Naive thymus-derived CD4-positive, alpha-beta T cell (primary cell): ENCODE results near the gene GABRR1. TPM values are rescaled to one million over a fixed set of nuclear protein-coding genes. Genes with fewer than 3 reads are reported as not detected.
"Not testable (repeated sequence)": the region's sequence is repeated elsewhere in the genome, so short reads cannot be mapped to it uniquely, and the experiment has no call there.

Experiments
- ATAC-seq: fragments of 150-1000 bp; cut with Tn5 transposase; 2 replicates; pipeline ENCODE4 v1.10.0; 2021; ENCODE audit warnings: mild to moderate bottlenecking, moderate library complexity
- CTCF ChIA-PET: fragments of 350-600 bp; sonication (Branson Sonifier 250); formaldehyde crosslinking; loops from one replicate; lab custom pipeline; 2021; ENCODE audit warnings: antibody characterized with exemption; lab: Charles Lee
- POLR2A ChIA-PET: fragments of 350-600 bp; sonication (Branson Sonifier 250); formaldehyde crosslinking; loops from one replicate; lab custom pipeline; 2021; ENCODE audit warnings: antibody characterized with exemption, inconsistent platforms; lab: Charles Lee
- DNase-seq, 9 donors: peaks; one replicate each; pipeline versions ENCODE4 v3.0.0 to v3.0.0-alpha.2; 2020 to 2022; ENCODE audit warnings: mixed read lengths in 1 of 9
- H3K27ac ChIP-seq: one replicate; pipeline ENCODE4 v1.7.0; 2013; ENCODE audit warnings: mild to moderate bottlenecking, low read depth, low read length, moderate library complexity
- H3K27me3 ChIP-seq, 2 donors: one replicate each; pipeline ENCODE4 v1.7.0; 2013; ENCODE audit warnings: low read length in 2 of 2, mild to moderate bottlenecking in 2 of 2, moderate library complexity in 2 of 2; ENCODE audit not compliant: control insufficient read depth in 2 of 2, insufficient read depth in 2 of 2
- H3K36me3 ChIP-seq, 3 experiments: 1 replicate in 2 of 3; 2 replicates in 1 of 3; pipeline ENCODE4 v1.7.0; 2013; ENCODE audit warnings: low read length in 3 of 3, mild to moderate bottlenecking in 3 of 3, moderate library complexity in 1 of 3; ENCODE audit not compliant: insufficient read depth in 3 of 3, control insufficient read depth in 2 of 3
- H3K4me1 ChIP-seq, 2 donors: one replicate each; pipeline ENCODE4 v1.7.0; 2013; ENCODE audit warnings: low read length in 2 of 2, mild to moderate bottlenecking in 2 of 2, moderate library complexity in 1 of 2; ENCODE audit not compliant: control insufficient read depth in 2 of 2, insufficient read depth in 2 of 2
- H3K4me3 ChIP-seq: 2 replicates; pipeline ENCODE4 v1.7.0; 2013; ENCODE audit warnings: mild to moderate bottlenecking, low read length
- H3K9me3 ChIP-seq, 3 experiments: 1 replicate in 2 of 3; 2 replicates in 1 of 3; pipeline ENCODE4 v1.7.0; 2013; ENCODE audit warnings: low read length in 3 of 3; ENCODE audit not compliant: control insufficient read depth in 2 of 3
- H3K27ac Mint-ChIP-seq, 9 donors: one replicate each; pipeline ENCODE4 v1.8.0; 2020 to 2022; ENCODE audit warnings: mixed read lengths in 9 of 9, mild to moderate bottlenecking in 8 of 9, moderate library complexity in 5 of 9, inconsistent platforms in 2 of 9
- H3K27me3 Mint-ChIP-seq, 5 donors: one replicate each; pipeline ENCODE4 v1.8.0; 2021 to 2022; ENCODE audit warnings: mixed read lengths in 5 of 5, mild to moderate bottlenecking in 1 of 5
- H3K36me3 Mint-ChIP-seq, 5 donors: one replicate each; pipeline ENCODE4 v1.8.0; 2020 to 2022; ENCODE audit warnings: mixed read lengths in 5 of 5, mild to moderate bottlenecking in 3 of 5, inconsistent platforms in 1 of 5
- H3K4me1 Mint-ChIP-seq, 7 donors: one replicate each; pipeline ENCODE4 v1.8.0; 2020 to 2022; ENCODE audit warnings: mixed read lengths in 7 of 7, mild to moderate bottlenecking in 3 of 7, inconsistent platforms in 1 of 7
- H3K4me3 Mint-ChIP-seq, 10 donors: one replicate each; pipeline ENCODE4 v1.8.0; 2020 to 2022; ENCODE audit warnings: mild to moderate bottlenecking in 10 of 10, mixed read lengths in 10 of 10, moderate library complexity in 6 of 10, inconsistent platforms in 2 of 10
- H3K9me3 Mint-ChIP-seq, 11 donors: one replicate each; pipeline ENCODE4 v1.8.0; 2020 to 2022; ENCODE audit warnings: mixed read lengths in 11 of 11, mild to moderate bottlenecking in 4 of 11, inconsistent platforms in 1 of 11, moderate library complexity in 1 of 11
- intact Hi-C, 2 donors: fragments of 100-400 bp; cut with micrococcal nuclease; formaldehyde crosslinking; loops; one replicate each; pipeline ENCODE4 v1.15.1; 2023
- polyA plus RNA-seq, 2 donors: library from polyadenylated mRNA; unstranded; fragments of 300-500 nt; fragmentation: Illumina TruSeq; gene quantifications; one replicate each; pipeline ENCODE4 v1.2.3, GENCODE V29; 2021
- total RNA-seq, 6 experiments: library from RNA in 5 of 6; stranded (reverse) in 5 of 6; gene quantifications; 1 replicate in 5 of 6; 2 replicates in 1 of 6; pipeline ENCODE4 v1.2.3 and lab custom pipeline; 2021 to 2026

Gene GABRR1
- total and polyA plus RNA-seq, 7 experiments from 2014 or later, result not detected

- Mint-ChIP-seq H3K4me3 (no peak overlapping the region), H3K36me3 (peaks cover 0 to 5% (median 0%) of the 10 kb centered on the region in 5 donors), H3K27me3 (no peaks in the 10 kb centered on the region), H3K9me3 (no peaks in the 10 kb centered on the region), H3K27ac (no peak overlapping the region), H3K4me1 (peaks cover 0 to 2% (median 0%) of the 10 kb centered on the region in 7 donors)
- intact Hi-C loops, result no loop called here
- H3K27ac ChIP-seq, result no peak overlapping the region
- CTCF ChIA-PET, result no interaction called here
- POLR2A ChIA-PET, result interaction anchor here (0.7 kb wide), 1 partner anchor 11 kb away, joined by 4 read pairs; the partner anchor contains the start of gene PM20D2
- no peaks in the 10 kb centered on the region for H3K27me3 ChIP-seq
- no peaks in the 10 kb centered on the region for H3K4me1 ChIP-seq
- no peaks in the 10 kb centered on the region for H3K9me3 ChIP-seq
- H3K4me3 ChIP-seq, result no peak overlapping the region
- ATAC-seq (no peak), DNase-seq (no peak)
- H3K36me3 ChIP-seq, result no peaks in the 10 kb centered on the region
Observed at GRCh38 chr6:89134723-89135122, 82.4 kb downstream of the GABRR1 start.

DNA sequence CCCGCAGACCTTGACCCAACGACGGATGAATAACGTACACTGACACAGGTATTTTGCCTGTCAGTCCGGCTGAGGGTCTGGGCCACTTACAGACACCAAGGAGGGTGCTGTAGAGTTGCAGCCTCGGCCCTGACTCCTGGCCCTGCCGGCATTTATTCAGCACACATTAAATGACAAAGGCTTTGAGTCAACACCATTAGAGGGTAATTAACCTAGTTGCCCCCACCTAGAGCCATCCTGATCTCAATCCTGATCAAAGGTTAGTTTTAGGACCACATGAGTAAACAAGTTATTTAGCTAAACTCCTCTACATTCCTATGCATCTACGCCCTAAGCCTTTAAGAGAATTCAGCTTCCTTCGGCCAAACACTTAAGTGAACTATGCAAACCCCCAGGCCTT, 83.2 kb downstream of the GABRR1 start:
- CTCF ChIA-PET, result no interaction called here
- Mint-ChIP-seq H3K27ac (no peak overlapping the region), H3K9me3 (peaks cover 0 to under 1% (median 0%) of the 10 kb centered on the region in 11 donors), H3K36me3 (peaks cover 0 to 5% (median 0%) of the 10 kb centered on the region in 5 donors), H3K27me3 (no peaks in the 10 kb centered on the region), H3K4me3 (no peak overlapping the region), H3K4me1 (no peaks in the 10 kb centered on the region)
- ATAC-seq (no peak), DNase-seq (no peak)
- Histone ChIP-seq H3K4me1 (no peaks in the 10 kb centered on the region), H3K4me3 (no peak overlapping the region), H3K27me3 (no peaks in the 10 kb centered on the region), H3K9me3 (no peaks in the 10 kb centered on the region), H3K36me3 (no peaks in the 10 kb centered on the region), H3K27ac (no peak overlapping the region)
- intact Hi-C loops, result no loop called here
- POLR2A ChIA-PET, result no interaction called here

GRCh38 chr6:89132057-89132456, 85.1 kb downstream of the GABRR1 start:
- H3K4me1 Mint-ChIP-seq, result peaks cover 0 to 2% (median 0%) of the 10 kb centered on the region in 7 donors
- peaks cover 0 to 4% (median 0%) of the 10 kb centered on the region in 5 donors for H3K27me3 Mint-ChIP-seq
- Histone ChIP-seq H3K9me3 (no peaks in the 10 kb centered on the region), H3K4me3 (no peak overlapping the region), H3K4me1 (no peaks in the 10 kb centered on the region), H3K27me3 (no peaks in the 10 kb centered on the region), H3K36me3 (no peaks in the 10 kb centered on the region), H3K27ac (no peak overlapping the region)
- H3K36me3 Mint-ChIP-seq, result peaks cover 3 to 12% (median 6%) of the 10 kb centered on the region in 5 donors
- no peak for ATAC-seq
- peaks cover 0 to 12% (median 5%) of the 10 kb centered on the region in 11 donors for H3K9me3 Mint-ChIP-seq
- CTCF ChIA-PET, result no interaction called here
- DNase-seq, result no peak
- no peak overlapping the region for H3K4me3 Mint-ChIP-seq
- intact Hi-C loops, result no loop called here
- POLR2A ChIA-PET, result no interaction called here
- no peak overlapping the region for H3K27ac Mint-ChIP-seq

DNA sequence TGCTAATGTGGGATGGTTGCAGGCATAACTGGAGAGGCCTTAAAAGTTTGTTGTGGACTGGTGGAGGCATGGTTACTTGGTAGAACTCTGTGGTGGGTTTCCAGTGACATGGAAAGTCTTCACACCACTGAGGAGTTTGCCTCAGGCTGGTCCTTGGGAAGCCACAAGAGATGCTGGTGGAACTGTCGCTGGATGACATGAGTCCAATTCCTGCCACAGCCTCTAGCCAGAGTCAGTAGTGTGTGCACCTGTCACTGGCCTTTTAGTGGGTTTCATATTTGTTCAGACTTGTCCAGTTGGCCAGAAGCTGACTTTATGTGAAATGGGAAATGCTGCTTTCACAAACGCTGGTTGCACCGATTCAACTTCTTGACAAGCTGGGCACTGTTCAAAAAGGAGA, 85.6 kb downstream of the GABRR1 start:
- Mint-ChIP-seq H3K4me3 (no peak overlapping the region), H3K36me3 (peaks cover 3 to 13% (median 6%) of the 10 kb centered on the region in 5 donors), H3K27ac (no peak overlapping the region), H3K4me1 (peaks cover 0 to 2% (median 0%) of the 10 kb centered on the region in 7 donors), H3K27me3 (peaks cover 0 to 7% (median 0%) of the 10 kb centered on the region in 5 donors), H3K9me3 (peaks cover 0 to 15% (median 6%) of the 10 kb centered on the region in 11 donors)
- ChIA-PET POLR2A (no interaction called here), CTCF (no interaction called here)
- no peaks in the 10 kb centered on the region for H3K36me3 ChIP-seq
- H3K9me3 ChIP-seq, result no peaks in the 10 kb centered on the region
- H3K4me1 ChIP-seq, result no peaks in the 10 kb centered on the region
- H3K27me3 ChIP-seq, result no peaks in the 10 kb centered on the region
- ATAC-seq (no peak), DNase-seq (no peak)
- intact Hi-C loops, result no loop called here
- H3K27ac ChIP-seq, result no peak overlapping the region
- H3K4me3 ChIP-seq, result no peak overlapping the region

DNA sequence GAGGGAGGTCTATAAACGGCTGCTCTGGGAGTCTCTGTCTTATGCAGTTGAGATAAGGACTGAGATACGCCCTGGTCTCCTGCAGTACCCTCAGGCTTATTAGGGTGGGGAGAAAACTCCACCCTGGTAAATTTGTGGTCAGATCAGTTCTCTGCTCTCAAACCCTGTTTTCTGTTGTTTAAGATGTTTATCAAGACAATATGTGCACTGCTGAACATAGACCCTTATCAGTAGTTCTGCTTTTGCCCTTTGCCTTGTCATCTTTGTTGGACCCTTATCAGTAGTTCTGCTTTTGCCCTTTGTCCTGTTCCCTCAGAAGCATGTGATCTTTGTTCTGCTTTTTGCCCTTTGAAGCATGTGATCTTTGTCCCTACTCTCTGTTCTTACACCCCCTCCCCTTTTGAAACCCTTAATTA, 88.9 kb downstream of the GABRR1 start:
- H3K4me1 Mint-ChIP-seq, H3K9me3 ChIP-seq, H3K27me3 Mint-ChIP-seq, H3K4me1 ChIP-seq, DNase-seq, H3K4me3 Mint-ChIP-seq, H3K36me3 ChIP-seq, ATAC-seq, H3K27me3 ChIP-seq, H3K4me3 ChIP-seq, intact Hi-C loops, POLR2A ChIA-PET, H3K27ac ChIP-seq, CTCF ChIA-PET: not testable (repeated sequence)
- H3K9me3 Mint-ChIP-seq, result peaks cover 0 to 15% (median 6%) of the 10 kb centered on the region in 11 donors
- peak overlapping the region in 1 of 9 donors; percentile 68 for H3K27ac Mint-ChIP-seq
- peaks cover 3 to 17% (median 10%) of the 10 kb centered on the region in 5 donors for H3K36me3 Mint-ChIP-seq

Other genes with a start within 250 kb of the GABRR1 start
- 100 to 1,000 TPM; 108 to 822 (median 763) TPM for gene PNRC1, start 136.6 kb downstream of the GABRR1 start, total RNA-seq
- 100 to 1,000 TPM; 755 to 789 TPM for gene PNRC1, start 136.6 kb downstream of the GABRR1 start, polyA plus RNA-seq
- gene SRSF12, start 99.3 kb downstream of the GABRR1 start, total RNA-seq, result under 1 TPM in 1 of 5 experiments, not detected in 4; 0.56 TPM
- gene SRSF12, start 99.3 kb downstream of the GABRR1 start, polyA plus RNA-seq, result under 1 TPM in 1 of 2 donors, not detected in 1; 0.05 TPM
- 10 to 100 TPM in 2 of 5 experiments, 1 to 10 TPM in 3; 4.6 to 12.7 (median 9.5) TPM for gene PM20D2, start 71.3 kb downstream of the GABRR1 start, total RNA-seq
- gene PM20D2, start 71.3 kb downstream of the GABRR1 start, polyA plus RNA-seq, result 1 to 10 TPM; 7.1 to 7.3 TPM
- gene GABRR2, start 97.9 kb upstream of the GABRR1 start, total RNA-seq, result 1 to 10 TPM in 3 of 5 experiments, under 1 TPM in 2; 0.40 to 1.9 (median 1.5) TPM
- not detected for gene GABRR2, start 97.9 kb upstream of the GABRR1 start, polyA plus RNA-seq
- 10 to 100 TPM; 18.8 to 47.7 (median 27.7) TPM for gene UBE2J1, start 135.4 kb upstream of the GABRR1 start, total RNA-seq
- gene UBE2J1, start 135.4 kb upstream of the GABRR1 start, polyA plus RNA-seq, result 10 to 100 TPM; 25.1 to 33.8 TPM
- gene RRAGD, start 194.9 kb upstream of the GABRR1 start, total RNA-seq, result 10 to 100 TPM in 2 of 5 experiments, 1 to 10 TPM in 3; 7.3 to 12.1 (median 9.6) TPM
- gene RRAGD, start 194.9 kb upstream of the GABRR1 start, polyA plus RNA-seq, result 1 to 10 TPM; 2.4 to 3.2 TPM
- 1 to 10 TPM; 3.1 to 6.6 (median 3.8) TPM for gene ANKRD6, start 215.8 kb upstream of the GABRR1 start, total RNA-seq
- 1 to 10 TPM in 1 of 2 donors, under 1 TPM in 1; 0.71 to 2.2 TPM for gene ANKRD6, start 215.8 kb upstream of the GABRR1 start, polyA plus RNA-seq